Fibroblast of villous mesenchyme (primary cell): ENCODE results near the gene HOXA3. TPM values are rescaled to one million over a fixed set of nuclear protein-coding genes. Genes with fewer than 3 reads are reported as not detected.
A peak's percentile ranks its signal among the peaks of the same experiment; 100 is the strongest.

Experiments
- DNase-seq: peaks from one replicate; pipeline ENCODE4 v3.0.0-alpha.2; 2010; ENCODE audit warnings: low read depth
- H3K4me3 ChIP-seq: 2 replicates; pipeline ENCODE4 v1.5.1; 2011; ENCODE audit warnings: low read depth, mild to moderate bottlenecking, low read length
- CTCF ChIP-seq: IDR thresholded peaks from 2 replicates; pipeline ENCODE4 v1.5.1; 2012; ENCODE audit warnings: low read depth, mild to moderate bottlenecking, low read length; ENCODE audit not compliant: insufficient read depth
- total RNA-seq: library from RNA; depleted of rRNA; stranded (reverse); fragments of >200 nt; gene quantifications from 2 replicates; pipeline ENCODE4 v1.2.3, GENCODE V29; 2012

The HOXA3 gene
- total RNA-seq, 1 donor = 11.7 TPM

GRCh38 chr7:27132978-27133377 is 19.4 kb downstream of the HOXA3 start:
- TF ChIP-seq CTCF = no peak
- DNase-seq = no peak

GRCh38 chr7:27132214-27132613 is 20.2 kb downstream of the HOXA3 start:
- no peak for DNase-seq
- H3K4me3 ChIP-seq = no peak overlapping the region
- no peak for TF ChIP-seq CTCF

More at GRCh38 chr7:27132978-27133377, 19.4 kb downstream of the HOXA3 start:
- H3K4me3 ChIP-seq = no peak overlapping the region

- no peak for DNase-seq
These were observed 21.0 kb downstream of the HOXA3 start for GRCh38 chr7:27131390-27131819.

GRCh38 chr7:27130540-27131389 is 21.6 kb downstream of the HOXA3 start, which contains the start of gene HOXA4:
Gene HOXA4, minus strand, starts transcription at chr7:27130757. Its CDS starts 24 bp downstream, at chr7:27130733.
- DNase-seq = peak; percentile 74
- H3K4me3 ChIP-seq = peak within 1 kb of the TSS; percentile 63
- no peak for TF ChIP-seq CTCF

More at GRCh38 chr7:27131390-27131819, 21.0 kb downstream of the HOXA3 start:
- no peak for TF ChIP-seq CTCF
- H3K4me3 ChIP-seq = peak overlapping the region; percentile 63

GRCh38 chr7:27129729-27130539 is 22.4 kb downstream of the HOXA3 start:
- peak overlapping the region; percentile 63 for H3K4me3 ChIP-seq
- no peak for DNase-seq
- TF ChIP-seq CTCF = no peak

GRCh38 chr7:27128776-27129728 is 23.3 kb downstream of the HOXA3 start:
- no peak for DNase-seq
- no peak overlapping the region for H3K4me3 ChIP-seq
- no peak for TF ChIP-seq CTCF
